Stimulated activated CD8-positive, alpha-beta memory T cell treated with anti-CD3 and anti-CD28 coated beads, Interleukin-2, amount 100 ng/mL, for 48 hours (primary cell): ENCODE data around the gene BSND.
"Not testable (repeated sequence)": the region's sequence is repeated elsewhere in the genome, so short reads cannot be mapped to it uniquely, and the experiment has no call there.

Experiments
- DNase-seq, 2 donors: peaks; one replicate each; pipeline ENCODE4 v3.0.0-alpha.2; 2020; ENCODE audit warnings: low read depth in 2 of 2

Gene BSND

GRCh38 chr1:55015731-55016620 lies 17.2 kb downstream of the BSND start:
- DNase-seq = no peak

GRCh38 chr1:55018395-55018794 lies 19.7 kb downstream of the BSND start:
- DNase-seq = no peak

GRCh38 chr1:55021942-55022546 lies 23.3 kb downstream of the BSND start:
- DNase-seq = peak; percentile 56 to 61

GRCh38 chr1:55024163-55024562 lies 25.4 kb downstream of the BSND start:
- DNase-seq = not testable (repeated sequence)

GRCh38 chr1:55026682-55027081 lies 27.9 kb downstream of the BSND start:
- not testable (repeated sequence) for DNase-seq

- not testable (repeated sequence) for DNase-seq
These were observed 32.4 kb downstream of the BSND start for GRCh38 chr1:55031098-55031497.

GRCh38 chr1:55033265-55033614 lies 34.5 kb downstream of the BSND start:
- DNase-seq = no peak

- DNase-seq = no peak
These were observed 35.9 kb downstream of the BSND start for GRCh38 chr1:55034476-55035133.

GRCh38 chr1:55035904-55036303 lies 37.2 kb downstream of the BSND start:
- no peak for DNase-seq

GRCh38 chr1:55037733-55038551 lies 39.2 kb downstream of the BSND start:
- DNase-seq = no peak

GRCh38 chr1:55038552-55038838 lies 39.8 kb downstream of the BSND start:
- DNase-seq = no peak

- no peak for DNase-seq
These were observed 40.2 kb downstream of the BSND start for GRCh38 chr1:55038974-55039341.

- no peak for DNase-seq
These were observed 40.8 kb downstream of the BSND start, which contains the start of gene PCSK9 for GRCh38 chr1:55039342-55040082. PCSK9 (plus strand) TSS chr1:55039548; CDS start chr1:55039838, 290 bp downstream.

GRCh38 chr1:55040083-55040932 lies 41.6 kb downstream of the BSND start:
- no peak for DNase-seq

- DNase-seq = no peak
These were observed 42.3 kb downstream of the BSND start for GRCh38 chr1:55040933-55041494.

- no peak for DNase-seq
These were observed 42.9 kb downstream of the BSND start for GRCh38 chr1:55041613-55042012.

- no peak for DNase-seq
These were observed 44.3 kb downstream of the BSND start for GRCh38 chr1:55043011-55043410.

- no peak for DNase-seq
These were observed 45.0 kb downstream of the BSND start for GRCh38 chr1:55043726-55044125.

- no peak for DNase-seq
These were observed 46.1 kb downstream of the BSND start for GRCh38 chr1:55044617-55045397.
